GM12801 (cell line): ENCODE measurements around the gene PLA2G2A.

Experiments used
- TF ChIP-seq, protein P1 (sequence below): IDR thresholded peaks from one replicate; pipeline ENCODE4 v1.5.1; 2011; ENCODE audit warnings: control low read depth; ENCODE audit not compliant: insufficient read length; ENCODE audit errors: extremely low read depth

Gene PLA2G2A

GRCh38 chr1:19946971-19947370 is 32.4 kb downstream of the PLA2G2A start:
- TF ChIP-seq, protein P1, sequence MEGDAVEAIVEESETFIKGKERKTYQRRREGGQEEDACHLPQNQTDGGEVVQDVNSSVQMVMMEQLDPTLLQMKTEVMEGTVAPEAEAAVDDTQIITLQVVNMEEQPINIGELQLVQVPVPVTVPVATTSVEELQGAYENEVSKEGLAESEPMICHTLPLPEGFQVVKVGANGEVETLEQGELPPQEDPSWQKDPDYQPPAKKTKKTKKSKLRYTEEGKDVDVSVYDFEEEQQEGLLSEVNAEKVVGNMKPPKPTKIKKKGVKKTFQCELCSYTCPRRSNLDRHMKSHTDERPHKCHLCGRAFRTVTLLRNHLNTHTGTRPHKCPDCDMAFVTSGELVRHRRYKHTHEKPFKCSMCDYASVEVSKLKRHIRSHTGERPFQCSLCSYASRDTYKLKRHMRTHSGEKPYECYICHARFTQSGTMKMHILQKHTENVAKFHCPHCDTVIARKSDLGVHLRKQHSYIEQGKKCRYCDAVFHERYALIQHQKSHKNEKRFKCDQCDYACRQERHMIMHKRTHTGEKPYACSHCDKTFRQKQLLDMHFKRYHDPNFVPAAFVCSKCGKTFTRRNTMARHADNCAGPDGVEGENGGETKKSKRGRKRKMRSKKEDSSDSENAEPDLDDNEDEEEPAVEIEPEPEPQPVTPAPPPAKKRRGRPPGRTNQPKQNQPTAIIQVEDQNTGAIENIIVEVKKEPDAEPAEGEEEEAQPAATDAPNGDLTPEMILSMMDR, result no peak

- TF ChIP-seq, protein P1, result no peak
These were observed 33.1 kb downstream of the PLA2G2A start for GRCh38 chr1:19946331-19946751.

- TF ChIP-seq, protein P1, result no peak
These were observed 33.5 kb downstream of the PLA2G2A start for GRCh38 chr1:19945914-19946313.

DNA sequence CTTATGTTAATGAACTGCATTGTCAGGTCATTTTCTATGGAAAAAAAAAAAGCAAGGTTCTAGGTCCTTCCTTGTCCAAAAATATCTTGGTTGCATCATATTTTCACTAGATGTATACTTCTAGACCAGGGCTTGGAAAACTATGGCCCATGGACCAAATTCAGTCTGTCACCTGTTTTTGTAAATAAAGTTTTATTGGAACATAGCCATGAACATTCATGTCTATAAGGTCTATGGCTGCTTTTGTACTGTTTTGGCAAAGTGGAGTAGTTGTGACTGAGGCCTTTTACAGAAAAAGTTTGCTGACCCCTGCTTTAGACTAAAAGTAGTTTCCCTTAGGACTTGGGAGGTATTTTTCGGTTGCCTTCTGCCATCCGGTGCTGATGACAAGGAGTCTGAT is 36.8 kb downstream of the PLA2G2A start:
- TF ChIP-seq, protein P1, result no peak

- TF ChIP-seq, protein P1, result no peak
These were observed 37.3 kb downstream of the PLA2G2A start for GRCh38 chr1:19942088-19942487.

DNA sequence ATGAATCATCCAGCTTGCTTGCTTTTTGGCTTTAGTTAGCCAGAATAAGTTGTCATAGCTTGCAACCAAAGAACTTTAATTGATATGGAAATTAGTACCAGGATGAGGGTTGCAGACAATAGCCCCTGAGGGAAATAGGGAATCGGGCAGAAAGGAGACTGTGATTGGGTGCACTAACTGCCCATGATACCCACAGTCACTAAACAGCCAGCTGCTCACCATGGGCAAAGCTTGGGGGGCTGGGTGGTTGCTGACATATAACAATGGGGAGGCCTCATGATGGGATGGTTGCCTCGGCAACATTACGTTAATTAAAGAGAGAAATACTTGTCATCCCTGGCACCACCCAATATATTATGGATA is 38.2 kb downstream of the PLA2G2A start:
- TF ChIP-seq, protein P1, result no peak

- TF ChIP-seq, protein P1, result no peak
These were observed 38.8 kb downstream of the PLA2G2A start for GRCh38 chr1:19940486-19941205.
